HG02884 (cell line): ENCODE measurements around the gene ENTPD3.

Source experiments
- ATAC-seq: cut with Tn5 transposase; IDR thresholded peaks from one replicate; pipeline ENCODE4 v1.9.1; 2021; ENCODE audit warnings: mild to moderate bottlenecking, moderate library complexity; ENCODE audit not compliant: unreplicated experiment

ENTPD3 gene

GRCh38 chr3:40387001-40387894, at the start of gene ENTPD3:
Gene ENTPD3, plus strand, starts transcription at chr3:40387184. Its CDS starts 874 bp downstream, at chr3:40388058.
- no peak for ATAC-seq

- ATAC-seq, result no peak
Observed at GRCh38 chr3:40339871-40340270, 47.1 kb upstream of the ENTPD3 start.

GRCh38 chr3:40340541-40341170, 46.3 kb upstream of the ENTPD3 start:
- ATAC-seq, result no peak

- no peak for ATAC-seq
Observed at GRCh38 chr3:40341671-40342070, 45.3 kb upstream of the ENTPD3 start.

- no peak for ATAC-seq
Observed at GRCh38 chr3:40350529-40350928, 36.5 kb upstream of the ENTPD3 start.

- no peak for ATAC-seq
Observed at GRCh38 chr3:40355410-40355809, 31.6 kb upstream of the ENTPD3 start.

- ATAC-seq, result no peak
Observed at GRCh38 chr3:40358454-40358853, 28.5 kb upstream of the ENTPD3 start.

GRCh38 chr3:40363674-40364073, 23.3 kb upstream of the ENTPD3 start:
- no peak for ATAC-seq

GRCh38 chr3:40366203-40367162, 20.5 kb upstream of the ENTPD3 start:
- no peak for ATAC-seq

GRCh38 chr3:40369716-40370115, 17.3 kb upstream of the ENTPD3 start:
- no peak for ATAC-seq

- ATAC-seq, result no peak
Observed at GRCh38 chr3:40377822-40378221, 9.2 kb upstream of the ENTPD3 start.

GRCh38 chr3:40379674-40380306, 7.2 kb upstream of the ENTPD3 start:
- ATAC-seq, result no peak

- ATAC-seq, result no peak
Observed at GRCh38 chr3:40381904-40382616, 4.9 kb upstream of the ENTPD3 start.

- ATAC-seq, result no peak
Observed at GRCh38 chr3:40382617-40382979, 4.4 kb upstream of the ENTPD3 start.

GRCh38 chr3:40386213-40386612, 771 bp upstream of the ENTPD3 start:
- no peak for ATAC-seq

GRCh38 chr3:40387895-40388254, 891 bp downstream of the ENTPD3 start:
- no peak for ATAC-seq

- ATAC-seq, result no peak
Observed at GRCh38 chr3:40396406-40396805, 9.4 kb downstream of the ENTPD3 start.

- no peak for ATAC-seq
Observed at GRCh38 chr3:40397129-40397528, 10.1 kb downstream of the ENTPD3 start.

- no peak for ATAC-seq
Observed at GRCh38 chr3:40397912-40398311, 10.9 kb downstream of the ENTPD3 start.

- ATAC-seq, result no peak
Observed at GRCh38 chr3:40398346-40398745, 11.4 kb downstream of the ENTPD3 start.
